WI38 (cell line): ENCODE data around the gene RNF138.
"Not testable (repeated sequence)": the region's sequence is repeated elsewhere in the genome, so short reads cannot be mapped to it uniquely, and the experiment has no call there.

Experiments used
- H3K4me3 ChIP-seq: 2 replicates; pipeline ENCODE4 v1.5.1; 2011; ENCODE audit warnings: low read depth, mild to moderate bottlenecking, control low read depth, low read length
- CTCF ChIP-seq: IDR thresholded peaks from 2 replicates; pipeline ENCODE4 v1.5.1; 2012; ENCODE audit warnings: low read depth, mild to moderate bottlenecking, control low read depth, low read length

RNF138 gene

GRCh38 chr18:32156855-32157254 is 65.2 kb downstream of the RNF138 start:
- no peak for TF ChIP-seq CTCF
- no peak overlapping the region for H3K4me3 ChIP-seq

- H3K4me3 ChIP-seq: no peak overlapping the region
- no peak for TF ChIP-seq CTCF
Observed at GRCh38 chr18:32157580-32157979, 65.9 kb downstream of the RNF138 start.

- no peak overlapping the region for H3K4me3 ChIP-seq
- peak; percentile 71 for TF ChIP-seq CTCF
Observed at GRCh38 chr18:32158108-32158624, 66.5 kb downstream of the RNF138 start.

GRCh38 chr18:32158631-32159030 is 67.0 kb downstream of the RNF138 start:
- H3K4me3 ChIP-seq: not testable (repeated sequence)

GRCh38 chr18:32160547-32160946 is 68.9 kb downstream of the RNF138 start:
- no peak for TF ChIP-seq CTCF
- no peak overlapping the region for H3K4me3 ChIP-seq

- H3K4me3 ChIP-seq: no peak overlapping the region
- no peak for TF ChIP-seq CTCF
Observed at GRCh38 chr18:32167980-32168730, 76.5 kb downstream of the RNF138 start.

GRCh38 chr18:32173654-32174053 is 82.0 kb downstream of the RNF138 start:
- TF ChIP-seq CTCF: no peak
- no peak overlapping the region for H3K4me3 ChIP-seq

GRCh38 chr18:32174719-32175118 is 83.0 kb downstream of the RNF138 start:
- no peak overlapping the region for H3K4me3 ChIP-seq
- no peak for TF ChIP-seq CTCF
